LHCN-M2 (cell line): ENCODE measurements around the gene SNRK. TPM values are rescaled to one million over a fixed set of nuclear protein-coding genes. Genes with fewer than 3 reads are reported as not detected.

Experiments used
- DNase-seq: peaks from one replicate; pipeline ENCODE4 v3.0.0-alpha.2; 2012; ENCODE audit warnings: low read depth
- total RNA-seq: library from RNA; depleted of rRNA; stranded (reverse); fragments of >200 nt; gene quantifications from 2 replicates; pipeline ENCODE4 v1.2.3, GENCODE V29; 2014; rRNA removed

SNRK gene
- total RNA-seq, 1 experiment from 2014 or later: 12.5 TPM

DNA sequence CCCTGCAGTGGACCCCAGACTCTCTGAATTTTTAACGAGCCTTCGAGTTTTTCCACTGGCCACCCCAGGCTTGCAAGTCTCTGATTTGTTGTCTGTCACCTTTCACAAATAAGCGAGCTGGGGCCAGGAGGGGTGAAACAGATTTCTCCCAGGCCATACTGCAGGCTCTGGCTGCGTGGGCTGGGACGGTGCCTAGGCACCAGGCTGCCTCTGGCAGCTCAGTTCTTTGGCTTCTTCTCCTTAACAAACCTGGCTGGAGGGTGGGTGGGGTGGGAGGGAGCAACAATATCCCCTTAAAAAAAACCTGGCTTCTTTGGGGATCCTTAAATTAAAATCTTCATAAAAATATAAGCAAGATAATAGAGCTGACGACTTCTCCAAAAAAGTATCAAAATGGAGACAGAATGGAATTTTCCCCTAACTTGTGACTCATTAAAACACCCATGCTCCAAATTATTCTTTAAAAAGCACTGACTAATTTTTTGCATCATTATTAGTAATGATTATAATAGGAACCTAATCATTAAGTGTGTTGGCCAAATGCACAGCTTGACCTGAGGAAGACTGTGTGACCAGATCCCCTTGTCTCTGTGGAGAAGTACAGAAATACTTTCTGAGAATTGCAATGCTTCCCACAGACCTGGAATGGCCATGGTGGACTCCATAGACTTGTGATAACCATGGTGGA is 84.1 kb downstream of the SNRK start:
- no peak for DNase-seq

DNA sequence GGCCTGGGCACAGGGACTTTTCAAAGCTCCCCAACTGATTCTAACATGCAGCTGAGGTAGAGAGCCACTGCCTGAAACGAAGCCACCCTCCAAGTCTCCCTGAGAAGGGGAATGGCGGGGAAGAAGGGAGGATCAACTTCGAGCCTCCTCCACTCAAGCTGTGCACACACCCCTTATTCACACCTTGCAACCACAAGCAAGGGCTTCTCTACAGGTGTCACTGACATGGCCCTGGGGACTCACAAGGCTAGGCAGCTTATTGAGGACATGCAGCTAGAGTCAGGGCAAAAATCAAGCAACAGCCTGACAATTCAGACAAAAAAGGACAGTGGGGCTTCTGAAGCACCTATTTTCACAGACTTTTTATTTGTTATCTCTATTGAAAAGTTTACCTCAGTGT is 85.2 kb downstream of the SNRK start:
- DNase-seq: no peak

DNA sequence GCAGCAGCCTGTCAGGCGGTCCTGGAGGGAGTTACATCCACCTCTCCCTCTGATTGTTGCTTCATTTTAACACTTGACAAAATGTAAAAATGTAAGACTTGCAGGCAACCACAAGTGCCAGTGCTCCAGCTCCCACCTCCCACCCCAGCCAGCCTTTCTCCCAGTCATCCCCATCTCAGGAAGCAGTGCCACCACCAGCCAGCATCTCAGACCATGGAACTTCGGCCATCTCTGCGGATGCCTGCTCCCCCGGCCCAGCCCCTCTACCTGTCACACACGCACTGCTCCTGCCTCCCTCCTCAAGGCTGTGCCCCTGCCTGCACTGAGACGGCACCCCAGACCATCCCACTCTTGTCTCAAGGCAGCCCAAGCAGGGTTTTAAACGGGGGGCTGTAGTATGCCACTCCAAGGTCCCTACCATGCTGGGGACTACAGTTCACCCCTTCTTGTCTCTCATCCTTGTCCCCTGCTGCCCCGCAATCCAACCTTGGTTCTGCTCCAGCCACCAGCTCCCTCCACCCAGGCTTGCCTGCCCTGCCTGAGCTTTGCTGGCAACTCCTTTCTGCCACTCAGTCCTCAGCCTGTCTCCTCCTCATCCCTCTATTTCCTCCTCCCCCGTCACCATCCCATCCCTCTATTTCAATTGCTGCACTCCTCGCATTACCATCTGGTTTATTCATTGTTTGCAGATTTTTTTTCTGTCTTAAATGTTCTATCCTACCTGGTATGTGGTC is 85.8 kb downstream of the SNRK start:
- DNase-seq: no peak

DNA sequence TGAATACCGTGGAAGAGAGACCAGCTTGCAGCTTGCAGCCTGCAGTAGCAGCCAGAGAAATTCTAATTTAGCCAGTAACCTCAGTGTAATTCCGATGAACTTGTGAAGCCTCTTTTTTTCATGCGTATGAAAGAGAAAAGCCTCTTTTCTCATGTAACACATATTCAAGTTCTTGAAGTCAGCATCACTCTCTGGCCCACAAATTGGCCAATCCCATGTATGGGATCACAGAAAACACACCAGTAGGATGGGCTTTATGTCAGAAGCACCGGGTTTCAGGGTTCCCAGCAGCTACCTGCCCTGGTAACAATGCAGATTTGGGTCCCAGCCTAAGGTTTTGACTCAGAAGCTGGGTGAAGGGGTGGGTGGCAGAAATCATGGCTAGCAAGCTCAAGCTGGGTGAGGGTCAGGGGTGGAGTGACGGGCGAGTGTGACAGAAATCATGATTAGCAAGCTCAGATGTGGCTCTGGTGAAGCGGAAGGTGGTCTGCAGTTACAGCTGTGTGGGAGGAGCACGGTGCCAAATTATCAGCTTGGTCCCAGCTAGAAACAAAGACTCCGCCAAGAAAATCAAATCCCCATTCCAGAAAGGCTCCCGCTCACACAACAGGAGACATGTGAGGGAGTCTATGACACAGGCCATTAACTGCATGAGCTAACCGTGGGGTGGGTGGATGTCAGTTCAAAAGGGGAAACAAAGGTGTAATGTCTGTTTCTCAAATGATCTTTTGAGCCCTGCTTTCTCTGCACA is 86.6 kb downstream of the SNRK start:
- DNase-seq: no peak

DNA sequence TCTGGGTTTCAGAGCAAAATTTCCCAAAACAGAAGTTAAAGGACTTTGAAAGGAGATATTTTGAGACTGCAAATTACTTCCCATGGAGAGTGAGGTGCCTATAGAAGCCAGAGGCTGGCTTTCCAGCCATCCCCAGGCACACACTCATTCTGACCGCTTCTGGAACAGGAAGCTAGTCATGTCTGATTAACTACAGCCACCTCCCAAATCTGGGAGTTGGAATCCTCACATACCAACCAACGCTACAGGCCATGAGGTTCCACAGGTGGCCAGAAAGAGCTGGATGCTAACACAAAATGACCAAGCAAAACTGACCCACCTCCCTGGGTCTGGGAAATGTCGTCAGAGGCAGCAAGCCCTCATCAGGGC is 87.2 kb downstream of the SNRK start:
- peak; percentile 8 for DNase-seq

DNA sequence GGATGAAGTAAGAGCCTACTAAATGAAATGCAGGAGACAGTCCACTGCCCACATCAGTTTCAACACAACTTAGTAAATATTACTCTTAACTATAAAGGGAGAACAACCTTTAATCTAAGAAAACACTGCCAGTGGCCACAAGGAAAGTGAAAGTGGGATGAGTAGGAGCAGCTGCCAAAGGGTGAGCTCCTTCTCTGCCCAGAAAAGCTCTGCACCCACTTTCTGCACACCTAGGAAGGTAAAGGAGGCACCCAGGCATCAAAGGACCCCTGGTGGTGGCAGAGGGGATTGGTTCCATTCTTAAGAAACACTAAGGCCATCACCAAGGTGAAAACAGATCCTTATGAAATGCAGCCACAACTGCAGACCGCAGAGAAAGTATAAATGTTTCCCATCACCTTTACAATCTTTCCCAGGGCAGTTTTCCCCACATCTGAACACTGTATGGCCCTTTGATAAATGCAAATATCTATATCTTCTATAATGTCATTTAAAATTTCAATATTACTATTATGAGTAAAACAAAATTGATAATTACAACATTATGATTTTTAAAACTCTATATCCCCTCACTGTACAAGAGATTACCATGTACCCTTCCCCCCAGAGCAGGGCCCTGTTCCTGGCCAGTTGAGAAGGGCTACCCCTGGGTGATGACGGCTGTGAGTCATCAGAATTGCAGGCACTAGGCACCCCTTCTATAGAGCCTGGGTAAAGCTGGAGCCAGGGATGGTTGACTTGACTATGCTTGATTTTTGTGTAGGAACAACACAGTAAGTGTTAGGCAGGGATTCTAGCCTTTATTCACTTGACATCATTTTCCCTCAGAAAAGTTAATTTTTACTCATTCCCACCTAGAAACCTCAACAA is 92.0 kb downstream of the SNRK start:
- DNase-seq: peak; percentile 39

DNA sequence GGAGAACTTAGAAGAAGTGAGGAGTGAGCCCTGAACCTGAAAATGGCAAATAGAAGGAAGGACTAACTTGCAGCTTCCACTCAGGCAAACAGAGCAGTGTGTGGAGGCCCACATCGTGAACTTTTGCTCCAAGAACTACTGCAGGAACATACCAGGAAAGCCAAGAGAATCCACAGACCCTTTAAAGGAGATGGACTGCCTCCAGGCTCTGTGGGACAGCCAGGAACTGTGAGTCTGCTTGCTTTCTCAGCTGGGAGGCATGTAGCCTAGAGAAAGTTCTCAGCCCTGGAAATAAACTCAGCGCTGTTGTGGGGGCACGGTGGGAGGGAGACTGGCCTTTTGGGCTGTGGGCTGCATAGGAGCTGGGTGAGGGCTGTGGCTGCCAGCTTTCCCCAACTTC is 93.0 kb downstream of the SNRK start:
- peak; percentile 3 for DNase-seq

DNA sequence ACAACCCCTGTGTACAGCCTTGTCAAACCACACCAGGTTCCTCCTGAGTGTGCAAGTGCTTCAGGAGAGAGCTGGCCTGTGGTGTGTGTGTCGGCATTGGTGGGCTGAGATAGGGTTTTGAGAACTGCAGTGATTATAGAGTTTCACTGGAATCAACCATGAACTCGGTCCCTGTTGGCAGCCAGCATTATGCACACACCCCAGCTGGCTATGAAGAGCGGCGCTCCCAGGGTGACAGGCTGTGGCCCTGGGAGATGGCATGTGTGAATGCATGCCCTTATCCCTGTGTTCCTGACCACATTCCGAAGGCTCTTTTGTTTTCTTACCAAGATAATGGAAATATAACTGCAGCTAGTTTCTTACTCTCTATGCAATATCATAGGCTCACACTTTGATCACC is 101.8 kb downstream of the SNRK start:
- DNase-seq: no peak

DNA sequence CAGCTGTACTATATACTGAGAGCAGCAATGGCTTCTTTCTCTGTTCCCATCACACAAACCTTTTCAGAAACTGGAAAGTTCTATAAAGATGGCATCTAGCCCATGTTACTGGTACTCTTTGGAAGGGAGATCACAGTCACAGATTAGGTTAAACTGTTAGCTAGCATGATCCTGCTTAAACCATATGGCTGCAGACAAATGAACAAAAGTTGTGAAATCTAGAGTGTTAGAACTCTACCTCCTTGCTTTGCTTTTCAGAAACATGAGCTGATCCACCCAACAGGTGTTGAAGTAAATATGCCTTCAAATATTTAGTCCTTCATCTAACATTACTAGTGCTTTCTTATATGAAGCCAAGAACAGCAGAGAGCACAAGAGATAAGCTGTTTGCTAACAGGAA is 102.6 kb downstream of the SNRK start:
- peak; percentile 41 for DNase-seq

DNA sequence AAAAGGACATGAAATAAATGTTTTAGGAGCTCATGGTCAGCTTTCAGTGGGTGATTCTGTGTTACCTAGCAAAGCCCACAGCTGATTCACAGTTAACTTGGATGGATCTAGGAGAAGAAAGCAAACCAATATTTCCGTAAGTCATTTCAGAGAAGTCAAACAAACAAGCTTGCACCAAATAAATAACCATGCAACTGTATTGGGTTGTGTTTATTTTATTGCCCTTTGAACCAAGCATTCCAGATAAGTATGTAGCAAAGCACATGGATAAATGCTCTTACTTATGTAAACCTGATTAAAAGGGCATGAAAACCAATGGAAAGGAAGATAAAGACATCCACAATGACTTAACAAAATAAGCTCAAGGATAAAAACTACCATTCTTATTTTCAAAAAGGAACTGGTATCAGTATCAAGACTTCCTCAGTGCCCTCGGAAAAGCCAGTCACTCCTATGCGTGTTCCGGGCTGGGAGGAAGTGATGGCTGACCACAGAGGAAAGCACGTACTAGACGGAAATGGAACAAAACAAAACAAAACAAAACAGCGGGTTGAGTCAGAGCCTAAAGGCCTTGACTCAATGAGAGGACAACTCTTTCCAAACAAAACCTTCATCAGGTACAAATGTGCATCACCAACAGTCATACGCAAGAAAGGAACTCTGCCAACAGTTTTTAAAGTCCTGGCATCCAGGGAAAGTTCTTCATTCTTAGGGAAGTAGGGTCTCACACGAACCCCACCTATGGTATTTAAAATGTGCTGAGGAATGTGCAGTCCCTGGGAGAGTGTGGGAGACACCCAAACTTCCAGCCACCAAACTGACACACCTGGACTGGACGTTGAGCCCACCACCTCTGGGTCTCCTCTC is 103.3 kb downstream of the SNRK start:
- DNase-seq: peak; percentile 90

DNA sequence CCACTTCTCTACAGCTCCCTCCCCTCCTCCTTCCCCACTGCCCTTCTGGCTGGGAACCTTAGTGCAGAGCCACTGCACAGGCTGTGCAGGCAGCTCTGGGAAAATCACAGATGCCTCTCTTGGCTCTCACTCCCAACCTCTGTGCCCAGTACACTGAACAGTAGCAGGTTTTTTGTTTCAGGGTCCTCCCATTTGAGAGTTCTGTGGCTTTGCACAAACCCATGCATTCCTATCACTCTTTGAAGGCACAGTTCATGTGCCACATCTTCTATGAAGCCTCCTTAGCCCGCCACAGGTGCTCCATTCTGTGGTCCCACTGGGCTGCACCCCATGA is 103.9 kb downstream of the SNRK start:
- peak; percentile 29 for DNase-seq

DNA sequence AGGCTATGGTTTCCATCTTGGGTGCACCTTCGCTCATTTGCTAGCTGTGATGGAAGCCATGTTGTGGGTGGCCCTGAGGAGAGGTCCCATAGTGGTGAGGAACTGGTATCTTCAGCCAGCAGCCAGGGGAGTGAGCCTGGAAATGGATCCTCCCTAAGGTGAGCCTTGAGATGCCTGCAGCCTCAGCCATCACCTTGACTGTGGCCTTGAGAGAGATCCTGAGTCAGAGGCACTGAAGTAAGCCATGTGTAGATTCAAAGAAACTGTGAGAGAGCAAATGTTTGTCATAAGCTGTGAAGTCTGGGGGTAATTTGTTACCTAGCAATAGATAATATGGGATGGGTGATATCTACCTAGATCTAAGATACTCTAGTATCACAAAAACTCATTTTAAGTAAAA is 105.3 kb downstream of the SNRK start:
- no peak for DNase-seq

DNA sequence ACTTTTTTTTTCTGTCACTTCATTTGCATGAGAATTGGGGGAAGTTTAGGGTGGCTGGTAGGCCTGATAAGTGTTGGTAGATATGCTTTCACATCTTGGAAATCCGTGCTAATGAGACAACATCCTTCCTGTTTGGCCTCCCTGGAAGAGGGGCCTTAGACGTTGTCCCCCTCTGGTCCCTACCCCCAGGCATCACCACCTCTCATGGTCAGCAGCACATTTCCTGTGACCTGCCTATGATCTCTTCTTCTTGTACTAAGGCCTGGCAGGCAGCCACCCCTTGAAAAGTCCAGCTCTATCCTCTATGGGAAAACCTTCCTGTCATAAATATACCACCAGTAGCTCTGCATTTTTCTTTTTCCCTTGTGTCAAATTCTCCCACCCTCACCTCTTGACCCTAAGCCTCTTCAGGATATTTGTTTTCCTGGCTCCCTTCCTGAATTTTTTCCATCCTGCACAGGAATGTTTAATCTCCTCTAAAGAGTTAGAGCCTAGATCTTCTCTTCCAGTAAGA is 107.8 kb downstream of the SNRK start:
- peak; percentile 14 for DNase-seq

DNA sequence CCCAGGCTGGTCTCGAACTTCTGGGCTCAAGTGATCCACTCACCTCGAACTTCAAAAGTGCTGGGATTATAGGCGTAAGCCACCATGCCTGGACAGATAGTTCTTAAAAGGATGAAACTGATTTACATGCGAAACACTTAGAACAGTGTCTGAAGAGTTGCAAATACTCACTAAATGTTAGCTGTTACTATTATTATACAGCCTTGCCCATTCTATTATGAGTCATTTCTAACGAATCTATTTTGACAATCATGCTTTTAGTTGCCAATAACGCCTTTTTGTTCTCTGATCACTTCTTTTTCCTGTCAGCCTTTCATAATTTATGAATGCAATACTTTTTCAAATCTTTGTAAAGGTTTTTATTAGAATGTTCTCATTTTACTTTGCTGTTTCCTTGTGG is 112.7 kb downstream of the SNRK start:
- DNase-seq: no peak

DNA sequence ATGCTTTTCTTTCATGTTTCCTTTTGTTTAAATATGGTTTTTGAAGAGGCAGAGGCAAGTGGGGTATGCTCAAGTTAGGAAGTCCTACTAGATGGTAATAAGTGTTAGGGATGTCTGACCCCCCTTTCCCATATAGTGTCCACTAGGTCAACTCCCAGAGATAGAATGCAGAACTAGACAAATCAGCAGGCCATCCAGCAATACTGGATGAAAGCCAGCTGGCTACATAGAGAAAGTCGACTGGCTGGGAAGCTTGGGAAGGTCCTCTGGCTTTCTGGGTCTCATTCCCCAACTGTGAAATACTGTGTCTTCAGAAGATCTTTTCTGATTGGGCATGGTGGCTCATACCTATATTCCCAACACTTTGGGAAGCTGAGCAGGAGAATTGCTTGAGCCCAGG is 113.8 kb downstream of the SNRK start:
- DNase-seq: no peak

Other genes starting within 250 kb of the SNRK start
- 16.1 and 16.7 TPM in 2 replicates for gene POMGNT2, start 180.5 kb upstream of the SNRK start, total RNA-seq